ENCODE data around the gene SLIT3.

SLIT3 gene

DNA sequence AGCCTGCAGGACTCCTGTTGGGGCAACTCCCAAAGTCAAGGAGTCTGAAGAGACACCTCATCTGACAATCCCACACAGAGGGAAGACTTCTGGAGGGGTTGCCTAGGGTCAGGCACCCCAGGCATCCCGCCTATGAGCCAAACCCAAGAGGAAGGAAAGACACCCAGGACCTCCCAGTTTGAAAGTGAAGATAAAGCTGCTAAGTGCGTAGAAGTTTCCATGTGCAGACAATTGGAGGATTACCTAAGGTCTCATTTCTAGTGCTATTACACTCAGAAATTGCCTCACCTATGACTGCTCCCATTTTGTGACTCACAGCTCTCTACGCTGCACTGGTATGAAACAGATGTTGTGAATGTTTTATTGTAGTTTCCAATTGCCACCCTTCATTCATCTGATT is 322.9 kb downstream of the SLIT3 start:
- in situ Hi-C loops (cut with MboI; ENCODE audit: low sequenced_read_pairs) = loop anchor here (25.0 kb wide), 1 partner anchor 609 kb away; the partner anchor contains the start of gene SPDL1

DNA sequence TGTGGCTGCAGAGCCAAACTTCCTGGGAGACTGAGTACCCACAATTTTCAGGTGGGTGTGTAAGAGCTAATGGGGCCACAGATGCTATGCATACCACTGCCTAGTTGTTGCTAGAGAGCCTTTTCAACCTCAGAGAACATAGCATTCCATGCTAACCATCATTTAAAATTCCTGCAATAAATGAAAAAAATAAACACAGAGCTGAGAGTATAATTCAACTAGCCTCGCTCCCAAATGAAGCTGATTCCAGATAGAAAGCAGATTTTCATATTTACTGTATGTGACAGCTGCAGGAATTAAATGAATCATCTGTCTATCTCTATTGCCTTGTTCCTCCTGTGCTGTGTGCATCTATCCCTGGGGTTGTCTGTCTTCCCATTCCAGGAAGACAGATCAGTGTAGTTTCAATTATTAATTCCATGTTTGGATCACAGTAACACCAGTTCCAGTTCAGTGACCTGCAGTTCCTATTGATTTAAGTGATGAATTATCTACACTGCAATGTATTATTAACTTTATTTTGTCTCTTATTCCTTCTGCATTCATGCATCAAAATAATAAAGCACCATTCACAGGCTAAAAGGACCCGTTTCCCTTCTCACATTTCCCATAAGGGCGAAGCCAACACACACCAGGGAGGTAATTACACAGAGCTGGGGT is 324.5 kb downstream of the SLIT3 start:
- in situ Hi-C loops (cut with MboI; ENCODE audit: low sequenced_read_pairs) = loop anchor here (25.0 kb wide), 1 partner anchor 611 kb away; the partner anchor contains the start of gene SPDL1

DNA sequence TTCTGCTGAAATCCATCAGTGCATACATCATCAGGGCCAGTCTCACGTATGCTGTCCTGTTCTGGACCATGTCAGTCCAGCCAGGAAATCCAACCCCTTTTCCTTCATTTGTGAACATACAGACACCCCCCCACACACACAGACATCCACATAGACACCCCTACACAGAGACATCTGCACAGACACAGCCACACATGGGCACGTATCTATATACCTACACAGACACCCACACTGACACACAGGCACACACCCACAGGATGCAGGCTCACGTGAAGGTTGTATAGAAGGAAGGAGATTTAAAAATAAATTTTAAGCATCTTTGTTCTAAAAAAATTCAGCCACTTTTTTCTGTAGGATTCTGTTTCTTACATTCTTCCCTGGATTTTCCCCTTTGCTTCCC is 325.6 kb downstream of the SLIT3 start:
- in situ Hi-C loops (cut with MboI; ENCODE audit: low sequenced_read_pairs) = loop anchor here (25.0 kb wide), 1 partner anchor 612 kb away; the partner anchor contains the start of gene SPDL1

DNA sequence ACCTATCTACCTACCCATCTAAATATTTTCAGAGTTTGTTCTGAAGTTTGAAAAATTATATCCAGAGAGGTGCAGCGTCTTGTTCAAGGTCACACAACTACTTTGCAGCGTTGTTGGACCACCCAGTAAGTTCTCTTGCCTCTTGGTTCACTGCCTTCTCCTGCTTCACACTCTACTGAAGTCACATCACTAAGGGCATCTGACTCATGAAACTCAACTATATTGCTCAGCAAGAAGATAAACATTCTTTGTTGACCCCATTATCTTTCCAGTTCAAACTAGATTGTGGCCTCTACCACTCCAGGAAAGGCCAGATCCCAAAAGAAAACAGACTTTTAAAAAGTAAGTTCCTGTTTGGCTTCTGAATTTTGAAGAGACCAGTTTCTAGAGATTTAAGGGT is 326.9 kb downstream of the SLIT3 start:
- in situ Hi-C loops (cut with MboI; ENCODE audit: low sequenced_read_pairs) = no loop called here

DNA sequence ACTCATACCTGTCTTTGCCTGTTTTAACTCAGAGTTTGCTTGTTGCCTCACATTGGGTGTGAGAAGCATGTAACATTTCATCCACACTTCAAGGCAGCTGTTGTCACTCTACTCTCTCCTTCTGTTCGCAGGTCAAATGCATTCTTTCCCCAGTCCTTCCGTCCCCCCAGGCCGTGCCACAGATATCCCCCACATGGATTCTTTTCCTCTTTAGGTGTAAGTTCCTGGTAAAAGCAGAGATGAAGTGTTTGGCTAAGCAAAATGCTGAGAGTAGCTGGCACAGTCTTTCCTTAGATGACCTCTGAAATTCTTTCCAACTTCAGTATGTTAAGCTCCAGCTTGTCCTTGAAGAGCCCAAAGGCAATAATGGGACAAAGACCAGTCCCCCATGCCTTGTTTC is 328.2 kb downstream of the SLIT3 start:
- in situ Hi-C loops (cut with MboI; ENCODE audit: low sequenced_read_pairs) = no loop called here

DNA sequence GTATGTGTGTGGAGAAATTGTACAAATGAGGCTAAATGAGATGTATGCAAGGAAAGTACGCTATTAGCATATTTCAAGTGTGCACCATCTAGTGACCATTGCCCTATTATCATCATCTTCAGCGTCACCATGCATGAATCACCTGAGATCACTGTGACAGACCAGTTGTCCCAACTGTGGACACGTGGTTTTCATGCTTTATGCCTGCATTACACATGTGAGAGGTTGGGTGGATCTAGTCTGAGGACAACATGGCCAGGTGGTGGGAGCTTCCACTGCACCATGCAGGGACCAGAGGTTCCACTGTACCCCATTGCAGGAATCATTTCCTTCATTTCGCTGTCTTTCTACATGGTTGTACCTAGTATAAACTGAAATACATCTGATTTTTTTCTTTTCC is 329.8 kb downstream of the SLIT3 start:
- in situ Hi-C loops (cut with MboI; ENCODE audit: low sequenced_read_pairs) = no loop called here

DNA sequence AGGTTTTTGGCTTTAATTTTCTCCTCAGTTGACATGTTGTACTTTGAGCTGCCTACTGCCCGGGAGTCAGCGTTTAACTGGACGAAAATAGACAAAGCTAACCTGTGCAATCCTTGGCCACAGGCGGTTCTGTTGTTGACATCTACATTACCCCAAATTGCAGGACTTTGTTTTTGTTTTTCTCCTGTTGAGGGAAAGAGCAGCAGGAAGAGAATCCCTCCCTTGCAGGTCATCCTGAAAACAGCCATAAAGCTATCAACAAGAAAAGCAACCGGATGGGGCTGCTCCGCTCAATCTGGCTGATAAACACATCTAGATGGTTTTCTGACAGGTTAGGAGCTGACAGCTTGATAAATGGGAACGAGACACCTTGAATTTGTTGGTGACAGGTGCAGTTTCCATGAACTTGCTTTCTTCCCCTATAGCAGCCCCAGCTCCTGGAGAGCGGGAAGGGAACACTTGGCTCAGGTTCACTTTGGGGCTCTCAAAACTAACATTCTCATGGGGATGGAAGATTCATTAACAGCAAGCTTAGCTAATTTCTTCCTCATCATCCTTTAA is 331.5 kb downstream of the SLIT3 start:
- in situ Hi-C loops (cut with MboI; ENCODE audit: low sequenced_read_pairs) = no loop called here

DNA sequence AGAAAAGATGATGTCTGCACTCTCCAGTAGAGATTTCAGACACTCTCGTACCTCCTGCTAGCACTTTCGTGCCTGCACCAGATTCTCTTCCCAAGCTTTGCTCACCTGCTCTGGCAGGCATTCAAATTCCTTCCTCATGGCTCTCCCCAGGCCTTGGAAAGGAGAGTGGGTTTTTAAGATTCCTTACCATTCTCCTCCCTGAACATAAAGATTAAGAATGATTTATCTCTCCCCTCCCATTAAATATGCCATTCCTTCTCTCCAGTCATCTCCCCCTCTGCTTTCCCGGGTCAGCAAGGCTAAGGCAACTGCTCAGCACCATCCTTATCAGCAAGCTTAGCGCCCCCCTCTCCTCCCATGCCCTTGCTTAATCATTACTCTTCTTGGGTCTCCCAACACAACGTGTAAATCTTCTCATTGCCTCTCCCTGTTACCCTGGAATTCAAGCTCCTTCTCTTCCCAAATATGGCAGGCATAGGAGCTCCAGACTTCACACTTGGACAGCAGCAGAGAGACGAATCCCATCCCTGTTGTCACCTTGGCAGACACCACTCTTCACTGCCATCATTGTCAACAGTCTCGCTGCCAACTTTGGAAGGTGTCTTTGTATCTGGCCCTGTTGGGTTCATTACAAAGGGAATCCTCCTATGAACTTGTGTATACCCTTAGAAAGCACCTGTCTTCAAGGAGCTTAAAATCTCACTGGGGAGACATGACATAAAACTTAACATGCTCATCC is 332.9 kb downstream of the SLIT3 start:
- in situ Hi-C loops (cut with MboI; ENCODE audit: low sequenced_read_pairs) = no loop called here

DNA sequence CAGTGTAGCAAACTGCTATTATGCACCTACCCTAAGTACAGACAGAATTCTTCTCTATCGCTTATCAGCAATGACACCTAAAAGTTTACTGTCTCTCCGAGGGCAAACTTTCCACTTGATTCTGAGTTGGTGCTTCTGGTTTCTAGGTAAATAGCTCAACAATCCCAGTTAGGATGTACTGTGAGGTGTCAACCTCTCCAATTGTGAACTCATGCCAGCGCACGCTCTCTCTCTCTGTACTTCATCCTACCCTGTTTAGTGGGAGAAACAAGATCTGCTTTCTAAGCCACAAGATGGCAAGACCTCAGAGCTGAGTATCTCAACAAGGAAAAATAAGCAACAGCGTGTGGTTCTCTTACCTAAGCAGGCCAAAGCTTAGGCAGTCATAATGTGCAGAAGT is 335.3 kb downstream of the SLIT3 start:
- in situ Hi-C loops (cut with MboI; ENCODE audit: low sequenced_read_pairs) = no loop called here

DNA sequence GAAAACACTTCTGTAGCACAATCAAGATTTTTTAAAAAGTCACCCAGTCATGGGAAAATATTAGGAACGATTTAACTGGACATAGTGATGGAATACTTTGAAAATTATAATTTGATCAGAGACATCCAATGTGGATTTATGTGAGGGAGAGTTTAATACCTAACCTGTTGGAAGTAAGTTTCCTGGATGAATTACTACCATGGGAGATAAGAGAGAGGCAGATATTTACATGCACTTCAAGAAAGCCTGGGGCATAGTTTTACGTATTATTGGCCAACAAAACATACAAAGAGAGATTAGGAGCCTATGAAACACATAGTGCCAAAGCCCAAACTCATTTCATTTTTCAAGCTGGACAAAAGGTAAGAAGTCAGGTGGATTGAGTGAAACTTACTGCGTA is 336.8 kb downstream of the SLIT3 start:
- in situ Hi-C loops (cut with MboI; ENCODE audit: low sequenced_read_pairs) = no loop called here

DNA sequence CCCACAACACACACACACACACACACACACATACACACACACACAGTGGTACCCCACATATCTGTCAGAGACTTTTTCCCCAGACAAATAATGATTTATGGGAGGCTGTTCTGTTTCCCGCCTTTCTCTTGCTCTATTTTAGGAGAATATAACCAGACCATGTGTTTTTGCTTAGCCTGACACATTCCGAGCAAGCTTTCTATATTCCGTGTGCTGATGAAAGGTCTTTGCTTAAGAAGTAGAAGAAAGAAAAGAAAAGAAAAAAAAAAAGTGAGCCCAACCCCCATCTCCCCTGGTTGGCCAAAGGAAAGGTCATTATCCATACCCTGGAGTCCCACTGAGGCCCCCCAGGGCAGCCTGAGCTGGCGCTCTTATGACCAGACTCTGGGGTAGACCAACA is 338.6 kb downstream of the SLIT3 start:
- in situ Hi-C loops (cut with MboI; ENCODE audit: low sequenced_read_pairs) = no loop called here

DNA sequence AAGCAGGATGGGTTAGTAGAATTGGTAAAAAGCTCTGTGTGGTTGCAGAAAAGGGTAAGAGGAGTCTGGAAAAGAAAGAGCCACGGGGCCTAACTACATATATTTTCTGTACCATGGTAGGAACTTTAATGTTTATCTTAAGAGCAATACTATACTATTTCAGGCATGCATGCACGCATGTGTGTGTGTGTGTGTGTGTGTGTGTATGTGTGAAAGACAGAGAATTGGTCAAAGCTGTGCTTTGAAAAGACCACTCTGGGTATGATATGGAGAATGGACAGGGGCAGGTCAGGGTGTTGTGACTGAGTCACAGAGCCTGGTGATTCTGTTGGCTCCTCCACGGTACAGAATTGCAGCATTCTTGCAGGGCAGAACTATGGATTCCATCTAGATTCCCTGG is 339.3 kb downstream of the SLIT3 start:
- in situ Hi-C loops (cut with MboI; ENCODE audit: low sequenced_read_pairs) = no loop called here

DNA sequence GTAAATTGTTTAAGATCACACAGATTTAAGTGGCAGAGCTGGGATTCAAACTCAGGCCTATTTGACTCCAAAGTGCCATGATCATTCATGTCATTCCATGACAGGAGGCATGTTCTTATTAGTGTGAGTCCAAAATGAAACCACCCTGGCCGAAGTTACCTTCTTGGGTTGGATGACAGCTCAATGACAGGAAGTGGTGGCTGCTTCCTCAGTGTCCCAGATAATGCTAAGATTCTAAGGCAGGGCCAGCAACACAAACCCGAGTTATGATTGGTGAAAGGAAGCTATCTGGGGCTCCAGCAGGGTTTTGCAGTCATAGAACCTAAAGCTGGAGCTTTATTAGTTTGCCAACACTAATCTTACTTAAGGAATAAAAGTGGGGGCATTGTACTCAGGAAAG is 340.4 kb downstream of the SLIT3 start:
- in situ Hi-C loops (cut with MboI; ENCODE audit: low sequenced_read_pairs) = no loop called here

DNA sequence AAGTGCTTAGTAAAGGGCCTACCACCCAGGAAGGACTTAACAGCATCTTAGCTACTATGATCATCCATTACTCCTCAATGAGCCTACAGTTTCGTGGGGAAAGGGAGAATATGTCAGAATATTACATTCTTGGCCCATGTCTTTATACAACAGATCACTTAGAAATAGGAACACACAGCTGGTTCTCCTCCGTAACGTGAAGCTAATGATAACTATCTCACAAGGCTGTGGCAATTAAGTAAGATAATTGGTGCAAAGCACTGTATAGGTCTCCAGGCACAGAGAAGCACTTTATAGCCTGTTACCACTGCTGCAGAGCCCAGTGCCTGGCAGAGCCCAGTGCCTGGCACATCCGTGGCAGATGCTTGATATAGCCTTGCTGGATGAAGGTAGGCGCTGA is 347.6 kb downstream of the SLIT3 start:
- in situ Hi-C loops (cut with MboI; ENCODE audit: low sequenced_read_pairs) = no loop called here

DNA sequence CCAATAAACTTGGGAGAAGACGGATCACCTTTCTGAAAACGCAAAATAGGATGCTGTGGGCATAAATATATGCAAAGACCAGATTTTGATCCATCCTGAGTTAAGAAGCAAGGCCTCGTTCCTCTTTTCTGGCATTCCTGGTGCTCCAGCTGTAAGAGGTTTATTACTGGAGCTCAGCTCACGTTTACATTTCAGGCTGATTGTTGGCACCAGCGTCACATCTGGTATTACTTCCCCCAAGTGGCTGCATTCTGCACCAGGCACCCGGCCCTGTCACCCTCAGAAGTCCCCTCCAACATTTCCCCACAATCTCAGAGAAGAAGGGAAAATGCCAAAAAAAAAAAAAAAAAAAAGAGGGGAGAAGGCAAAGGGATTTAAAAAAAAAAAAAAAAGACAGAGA is 348.7 kb downstream of the SLIT3 start:
- in situ Hi-C loops (cut with MboI; ENCODE audit: low sequenced_read_pairs) = no loop called here

DNA sequence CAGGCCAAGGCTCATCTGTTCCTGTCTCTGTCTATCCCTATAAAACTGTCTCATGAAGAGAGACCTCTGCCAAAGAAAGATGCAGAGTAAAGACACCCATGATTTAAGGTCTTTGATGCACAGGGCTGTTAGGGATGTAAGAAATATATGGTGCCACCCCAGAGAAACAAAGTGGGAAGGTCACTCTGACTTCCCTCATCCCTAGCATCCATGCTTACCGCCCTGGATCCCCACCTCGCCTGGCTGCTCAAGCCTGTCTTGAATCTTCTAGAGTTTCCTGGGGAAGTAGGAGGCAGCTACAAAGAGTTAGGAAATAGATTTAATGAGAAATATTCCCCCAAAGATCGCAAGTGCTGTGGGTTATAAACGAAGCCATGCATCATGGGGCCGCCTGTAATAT is 349.2 kb downstream of the SLIT3 start:
- in situ Hi-C loops (cut with MboI; ENCODE audit: low sequenced_read_pairs) = no loop called here

DNA sequence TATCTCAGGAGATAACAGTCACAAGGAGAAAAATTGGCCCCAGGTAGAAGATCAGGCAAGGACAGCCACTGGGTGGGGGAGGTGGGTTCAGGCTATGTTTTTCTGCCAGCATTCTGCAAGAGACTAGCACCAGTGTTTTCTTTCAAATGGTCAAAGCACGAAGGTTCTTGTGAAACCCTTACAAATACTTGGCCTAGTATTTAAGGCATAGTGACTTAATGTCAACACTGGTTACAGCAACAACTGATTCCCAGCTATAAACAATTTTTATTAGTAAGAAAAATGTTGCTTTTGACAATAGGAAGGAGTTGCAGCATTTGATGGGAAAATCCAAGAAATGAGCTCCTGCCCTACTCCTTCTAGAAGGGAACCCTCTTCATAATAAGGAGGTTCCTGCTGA is 349.6 kb downstream of the SLIT3 start:
- in situ Hi-C loops (cut with MboI; ENCODE audit: low sequenced_read_pairs) = no loop called here

DNA sequence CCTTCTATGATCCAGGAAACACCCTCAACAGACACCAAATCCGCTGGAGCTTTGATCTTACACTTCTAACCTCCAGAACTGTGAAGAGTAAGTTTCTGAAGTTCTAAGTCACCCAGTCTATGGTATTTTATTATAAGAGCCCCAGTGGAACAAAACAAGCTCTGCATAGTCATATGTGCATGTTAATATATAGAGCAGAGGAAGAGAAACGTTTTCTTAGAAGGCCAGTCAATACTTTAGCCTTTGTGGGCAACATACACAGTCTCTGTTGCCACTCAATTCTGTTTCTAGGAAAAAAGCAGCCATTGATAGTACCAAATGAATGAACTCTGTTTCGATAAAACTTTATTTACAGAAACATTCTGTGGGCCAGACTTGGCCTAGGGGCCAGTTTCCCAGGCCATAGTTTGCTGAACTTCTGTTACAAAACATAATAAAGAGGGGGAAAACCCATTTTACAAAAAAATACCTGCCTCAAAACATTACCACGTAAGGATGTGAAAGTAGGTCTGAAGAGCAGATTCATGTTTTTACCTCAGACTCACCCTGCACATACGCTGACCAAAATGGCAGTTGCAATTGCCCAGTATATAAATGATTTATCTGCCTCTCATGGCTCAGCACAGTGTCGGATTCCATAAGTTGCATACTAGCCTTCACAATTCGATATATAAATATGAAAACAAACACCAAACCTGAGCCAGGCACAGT is 350.5 kb downstream of the SLIT3 start:
- in situ Hi-C loops (cut with MboI; ENCODE audit: low sequenced_read_pairs) = no loop called here

DNA sequence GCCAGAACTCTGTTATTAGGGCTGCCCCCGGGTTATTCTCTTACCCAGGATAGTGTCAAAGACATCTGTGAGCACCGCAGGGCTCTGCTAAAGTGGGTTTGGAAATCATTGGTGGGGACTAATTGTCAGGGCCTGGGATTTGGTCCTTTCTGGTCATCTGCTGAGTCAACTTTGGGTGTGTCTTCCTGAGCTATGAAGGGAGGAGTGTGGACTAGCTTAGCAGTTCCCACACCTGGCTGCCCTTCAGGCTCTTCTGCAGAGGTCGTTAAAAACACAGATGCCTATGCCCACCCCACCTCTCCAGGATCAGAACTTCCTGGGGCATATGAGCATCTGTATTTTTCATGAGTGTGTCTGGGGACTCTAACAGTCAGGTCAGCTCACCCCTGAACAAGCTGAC is 352.2 kb downstream of the SLIT3 start:
- in situ Hi-C loops (cut with MboI; ENCODE audit: low sequenced_read_pairs) = no loop called here

DNA sequence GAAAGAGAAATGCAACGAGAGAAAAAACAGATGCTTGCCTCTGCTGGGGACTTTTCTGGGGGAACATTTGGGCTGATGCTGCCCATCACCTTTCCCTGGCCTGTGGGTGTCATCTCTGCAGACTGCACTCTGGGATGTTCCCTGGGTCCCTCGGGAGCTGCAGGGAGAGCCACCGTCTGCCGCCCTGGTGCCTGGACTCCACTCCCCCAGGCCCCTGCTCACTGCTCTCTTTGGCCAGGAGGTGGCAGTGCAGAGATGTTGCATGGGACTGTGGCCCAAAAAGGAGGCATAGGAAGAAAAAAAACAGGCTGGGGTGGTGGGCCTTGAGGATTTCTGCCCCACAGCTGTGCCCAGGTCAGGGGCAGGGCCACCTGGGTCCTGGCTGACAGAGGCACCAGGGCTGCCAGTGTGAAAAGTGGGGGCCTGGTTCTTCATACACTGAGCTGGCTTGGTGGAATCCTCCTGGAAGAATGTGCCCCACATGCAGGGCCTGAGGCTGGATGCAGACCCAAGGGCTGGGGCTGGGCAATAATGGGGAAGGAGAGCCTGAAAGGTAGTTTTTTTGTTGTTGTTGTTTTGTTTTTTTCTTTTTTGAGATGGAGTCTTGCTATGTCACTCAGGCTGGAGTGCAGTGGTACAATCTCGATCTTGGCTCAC is 353.6 kb downstream of the SLIT3 start:
- in situ Hi-C loops (cut with MboI; ENCODE audit: low sequenced_read_pairs) = no loop called here

DNA sequence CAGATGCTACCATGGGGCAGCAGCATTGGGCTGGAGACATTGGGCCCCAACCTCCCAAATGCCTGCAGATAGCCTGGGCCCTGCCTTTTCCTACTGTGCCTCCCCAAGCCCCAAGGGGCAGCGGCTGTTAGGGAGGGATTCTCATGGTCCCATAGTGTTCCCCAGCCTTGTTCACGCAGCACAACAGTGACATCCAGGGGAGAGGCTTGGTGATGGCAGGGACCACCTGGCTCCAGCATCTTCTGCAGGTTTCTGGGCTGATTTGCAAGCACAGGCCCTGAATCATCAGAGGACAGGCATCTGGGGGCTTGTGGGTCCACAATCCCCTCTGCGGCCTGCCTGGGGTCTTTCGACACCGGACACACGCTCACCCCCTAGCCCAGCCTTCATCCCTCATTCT is 354.6 kb downstream of the SLIT3 start:
- in situ Hi-C loops (cut with MboI; ENCODE audit: low sequenced_read_pairs) = no loop called here

Data from HL-60/S4 treated with retinoic acid at 250 ng/mL for 4 days and 3 days (cell line).